Thyroid gland (tissue), 4 donors: ENCODE measurements around the gene ACAA1.

Experiments
- POLR2A ChIP-seq, 2 donors: fragments of 450-650 bp; IDR thresholded peaks; one replicate each; pipeline ENCODE4 v1.6.1; 2017; ENCODE audit warnings: antibody characterized with exemption in 2 of 2, mild to moderate bottlenecking in 2 of 2, moderate library complexity in 1 of 2
- TF ChIP-seq, protein P1 (sequence below), 6 experiments: fragments of 200-600 bp in 3 of 6; fragments of 450-650 bp in 3 of 6; sonication (generic) in 3 of 6; IDR thresholded peaks; one replicate each; pipeline ENCODE4 v1.5.1; 2016 to 2019; ENCODE audit warnings: antibody characterized with exemption in 6 of 6, mild to moderate bottlenecking in 2 of 6, inconsistent platforms in 1 of 6, moderate library complexity in 1 of 6

GRCh38 chr3:38142959-38143358 is 6.0 kb upstream of the ACAA1 start:
- TF ChIP-seq, protein P1, sequence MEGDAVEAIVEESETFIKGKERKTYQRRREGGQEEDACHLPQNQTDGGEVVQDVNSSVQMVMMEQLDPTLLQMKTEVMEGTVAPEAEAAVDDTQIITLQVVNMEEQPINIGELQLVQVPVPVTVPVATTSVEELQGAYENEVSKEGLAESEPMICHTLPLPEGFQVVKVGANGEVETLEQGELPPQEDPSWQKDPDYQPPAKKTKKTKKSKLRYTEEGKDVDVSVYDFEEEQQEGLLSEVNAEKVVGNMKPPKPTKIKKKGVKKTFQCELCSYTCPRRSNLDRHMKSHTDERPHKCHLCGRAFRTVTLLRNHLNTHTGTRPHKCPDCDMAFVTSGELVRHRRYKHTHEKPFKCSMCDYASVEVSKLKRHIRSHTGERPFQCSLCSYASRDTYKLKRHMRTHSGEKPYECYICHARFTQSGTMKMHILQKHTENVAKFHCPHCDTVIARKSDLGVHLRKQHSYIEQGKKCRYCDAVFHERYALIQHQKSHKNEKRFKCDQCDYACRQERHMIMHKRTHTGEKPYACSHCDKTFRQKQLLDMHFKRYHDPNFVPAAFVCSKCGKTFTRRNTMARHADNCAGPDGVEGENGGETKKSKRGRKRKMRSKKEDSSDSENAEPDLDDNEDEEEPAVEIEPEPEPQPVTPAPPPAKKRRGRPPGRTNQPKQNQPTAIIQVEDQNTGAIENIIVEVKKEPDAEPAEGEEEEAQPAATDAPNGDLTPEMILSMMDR (IDR thresholded peaks at IDR 0.05): no peak
- TF ChIP-seq POLR2A (IDR thresholded peaks at IDR 0.05): no peak
